Measurements from ENCODE around the gene FDX2.
"Not testable (repeated sequence)": the region's sequence is repeated elsewhere in the genome, so short reads cannot be mapped to it uniquely, and the experiment has no call there.

The FDX2 gene

GRCh38 chr19:10315335-10316214 is at the start of gene FDX2:
Gene FDX2 (minus strand): TSS chr19:10316015. CDS start chr19:10315996, 19 bp downstream.
- DNase-seq = peak; percentile 90

- no peak for DNase-seq
These were observed 49.7 kb upstream of the FDX2 start for GRCh38 chr19:10365518-10365917.

GRCh38 chr19:10364644-10365043 is 48.8 kb upstream of the FDX2 start:
- DNase-seq = no peak

- no peak for DNase-seq
These were observed 48.0 kb upstream of the FDX2 start for GRCh38 chr19:10363789-10364281.

- DNase-seq = no peak
These were observed 46.4 kb upstream of the FDX2 start for GRCh38 chr19:10362259-10362658.

- DNase-seq = no peak
These were observed 45.8 kb upstream of the FDX2 start for GRCh38 chr19:10361569-10362011.

- no peak for DNase-seq
These were observed 40.6 kb upstream of the FDX2 start for GRCh38 chr19:10356431-10356830.

GRCh38 chr19:10353793-10354391 is 38.1 kb upstream of the FDX2 start:
- peak; percentile 98 for DNase-seq

- peak; percentile 97 for DNase-seq
These were observed 37.2 kb upstream of the FDX2 start for GRCh38 chr19:10352764-10353671.

- no peak for DNase-seq
These were observed 30.7 kb upstream of the FDX2 start for GRCh38 chr19:10346509-10346908.

- no peak for DNase-seq
These were observed 29.0 kb upstream of the FDX2 start for GRCh38 chr19:10344780-10345179.

- no peak for DNase-seq
These were observed 27.7 kb upstream of the FDX2 start for GRCh38 chr19:10343495-10343894.

- no peak for DNase-seq
These were observed 24.2 kb upstream of the FDX2 start for GRCh38 chr19:10339977-10340376.

GRCh38 chr19:10339380-10339960 is 23.7 kb upstream of the FDX2 start, which contains the start of gene ICAM3:
Gene ICAM3 (minus strand): TSS chr19:10339624. CDS start chr19:10339614, 10 bp downstream.
- DNase-seq = no peak

GRCh38 chr19:10338940-10339339 is 23.1 kb upstream of the FDX2 start:
- no peak for DNase-seq

GRCh38 chr19:10336725-10337124 is 20.9 kb upstream of the FDX2 start:
- DNase-seq = not testable (repeated sequence)

- DNase-seq = no peak
These were observed 19.7 kb upstream of the FDX2 start for GRCh38 chr19:10335352-10335985.

GRCh38 chr19:10334588-10335351 is 19.0 kb upstream of the FDX2 start:
- DNase-seq = peak; percentile 93

GRCh38 chr19:10333758-10334587 is 18.2 kb upstream of the FDX2 start:
- DNase-seq = peak; percentile 35

Measured in NCI-H82 (cell line).